ENCODE data around the gene ARHGAP31.

ARHGAP31 gene

DNA sequence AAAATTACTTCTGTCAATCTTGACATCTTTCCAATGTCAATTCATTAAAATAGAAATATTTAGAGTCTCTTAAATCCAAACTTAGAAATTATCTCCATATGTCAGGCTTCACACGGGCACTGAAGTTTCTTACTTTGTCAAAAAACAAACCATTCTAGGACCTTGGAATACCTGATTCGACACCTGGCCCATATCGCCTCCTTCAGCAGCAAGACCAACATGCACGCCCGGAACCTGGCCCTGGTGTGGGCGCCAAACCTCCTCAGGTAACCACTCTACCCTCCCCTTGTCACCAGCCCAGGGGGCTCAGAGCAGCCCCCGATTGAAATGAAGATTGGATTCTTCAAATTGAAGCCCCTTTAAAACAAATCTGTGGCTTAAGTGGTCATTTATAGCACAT lies 88.0 kb downstream of the ARHGAP31 start:
- DNase-seq (ENCODE audit: low read depth) = no peak

DNA sequence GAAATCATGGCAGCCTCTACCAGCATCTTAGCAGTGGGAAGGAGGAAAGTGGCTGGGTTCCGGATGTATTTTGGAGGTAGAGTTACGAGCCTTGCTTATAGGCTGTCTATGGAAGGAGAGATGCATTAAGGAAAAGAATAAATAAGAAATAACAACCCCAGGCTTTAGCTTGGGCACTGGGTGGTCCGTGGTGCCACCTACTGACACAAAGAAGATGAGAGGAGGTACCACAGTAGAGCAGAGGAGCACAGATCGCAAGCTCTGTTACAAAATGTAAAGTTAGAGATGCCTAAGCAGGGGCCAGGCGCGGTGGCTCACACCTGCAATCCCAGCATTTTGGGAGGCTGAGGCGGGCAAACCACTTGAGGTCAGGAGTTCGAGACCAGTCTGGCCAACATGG lies 94.4 kb downstream of the ARHGAP31 start:
- no peak for DNase-seq (ENCODE audit: low read depth)

DNA sequence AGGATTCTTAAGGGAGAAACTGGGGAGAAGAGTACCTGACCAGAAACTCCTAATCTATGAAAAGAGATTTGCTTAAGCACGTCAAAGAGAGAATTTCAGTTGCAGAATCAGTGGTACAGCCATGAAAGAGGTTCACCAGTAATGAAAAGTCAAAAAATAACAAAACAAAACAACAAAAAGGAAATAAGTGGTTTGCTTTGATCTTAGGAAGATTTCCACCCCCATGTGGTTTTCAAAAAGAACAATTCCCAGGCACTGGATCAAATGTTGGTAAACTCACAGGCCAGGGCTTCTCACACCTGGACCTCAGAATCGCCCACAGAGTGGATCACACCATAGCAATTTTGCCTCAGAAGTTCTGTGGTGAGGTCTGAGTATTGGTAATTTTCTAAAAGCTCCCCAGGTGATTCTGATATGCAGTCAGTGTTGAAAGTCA lies 101.8 kb downstream of the ARHGAP31 start:
- DNase-seq (ENCODE audit: low read depth) = no peak

DNA sequence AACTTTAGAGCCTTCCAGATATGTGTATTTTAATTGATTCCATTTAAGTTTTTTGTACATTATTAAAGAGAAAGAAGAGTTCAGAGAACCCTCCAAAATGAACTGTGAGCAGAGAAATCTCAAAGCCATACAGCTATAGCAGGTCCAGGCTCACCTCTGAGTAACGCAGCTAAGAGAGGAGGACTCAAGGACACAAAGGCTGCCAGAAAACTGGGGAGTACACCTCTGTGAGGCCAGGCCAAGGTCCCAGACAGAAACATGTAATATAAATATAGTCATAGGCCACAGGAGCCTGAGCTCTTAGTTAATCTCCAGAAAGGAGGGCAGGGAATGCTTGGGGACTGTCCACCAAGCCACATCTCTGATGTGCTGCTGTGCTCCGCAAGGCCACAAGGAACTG lies 102.7 kb downstream of the ARHGAP31 start:
- no peak for DNase-seq (ENCODE audit: low read depth)

DNA sequence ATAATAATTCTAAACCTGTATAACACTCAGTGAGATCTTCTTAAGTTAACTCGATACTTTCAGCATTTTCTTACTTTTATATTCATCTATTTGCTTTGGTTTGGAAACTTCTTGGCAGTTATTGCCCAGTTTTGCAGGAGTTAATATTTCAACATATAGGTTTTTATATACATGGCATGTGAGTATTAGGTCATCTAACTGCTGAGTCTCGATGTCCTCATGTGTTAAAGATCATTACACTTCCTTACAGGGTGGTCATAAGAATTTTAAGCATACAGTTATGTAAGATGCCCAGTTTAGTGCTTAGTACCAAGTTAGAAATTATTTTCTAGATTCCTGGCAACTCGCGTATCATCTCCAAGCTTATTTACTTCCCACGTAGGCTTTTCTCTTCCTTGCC lies 106.3 kb downstream of the ARHGAP31 start:
- DNase-seq (ENCODE audit: low read depth) = no peak

DNA sequence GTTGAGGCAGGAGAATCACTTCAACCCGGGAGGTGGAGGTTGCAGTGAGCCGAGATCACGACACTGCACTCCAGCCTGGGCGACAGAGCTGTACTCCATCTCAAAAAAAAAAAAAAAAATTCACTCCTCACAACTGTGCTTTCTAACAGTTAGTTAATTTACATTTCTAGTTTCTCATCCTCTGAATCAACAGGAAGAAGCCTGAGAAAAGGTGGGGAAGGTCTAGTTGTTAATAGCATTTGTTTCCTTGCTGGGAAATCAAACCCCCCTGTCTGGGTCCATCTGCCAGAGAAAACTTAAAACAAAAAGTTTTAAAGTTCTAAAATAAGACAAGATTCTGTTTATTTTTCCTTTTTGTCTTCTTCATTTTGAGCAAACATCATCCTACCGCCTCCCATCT lies 106.9 kb downstream of the ARHGAP31 start:
- no peak for DNase-seq (ENCODE audit: low read depth)

DNA sequence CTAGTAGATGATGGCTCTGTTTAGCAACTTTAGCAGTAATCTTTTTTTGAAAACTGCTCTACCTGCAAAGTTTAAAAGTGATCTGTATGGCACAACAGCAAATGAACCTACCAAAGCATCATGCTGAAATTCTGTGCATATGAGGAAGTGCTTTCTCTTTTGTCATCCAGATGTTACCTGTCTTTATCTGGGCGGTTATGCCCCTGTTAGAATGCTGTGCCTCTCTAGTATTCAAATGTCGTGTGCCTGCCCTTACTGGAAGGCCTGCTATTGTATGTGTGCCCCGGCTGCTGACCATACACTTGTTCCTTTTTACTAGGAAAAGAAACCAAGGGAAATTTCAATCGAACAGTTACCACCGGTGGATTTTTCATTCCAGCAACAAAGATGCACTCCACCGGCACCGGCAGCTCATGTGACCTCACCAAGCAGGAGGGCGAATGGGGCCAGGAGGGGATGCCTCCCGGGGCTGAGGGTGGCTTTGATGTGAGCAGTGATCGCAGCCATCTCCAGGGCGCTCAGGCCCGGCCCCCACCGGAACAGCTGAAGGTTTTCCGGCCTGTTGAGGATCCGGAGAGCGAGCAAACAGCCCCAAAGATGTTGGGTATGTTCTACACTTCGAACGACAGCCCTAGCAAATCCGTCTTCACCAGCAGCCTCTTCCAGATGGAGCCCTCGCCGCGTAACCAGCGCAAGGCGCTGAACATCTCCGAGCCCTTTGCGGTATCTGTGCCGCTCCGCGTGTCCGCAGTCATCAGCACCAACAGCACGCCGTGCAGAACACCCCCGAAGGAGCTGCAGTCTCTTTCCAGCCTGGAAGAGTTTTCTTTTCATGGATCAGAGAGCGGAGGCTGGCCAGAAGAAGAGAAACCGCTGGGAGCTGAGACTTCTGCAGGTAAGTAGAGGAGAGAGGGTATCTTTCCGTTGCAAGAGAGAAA lies 107.6 kb downstream of the ARHGAP31 start:
- DNase-seq (ENCODE audit: low read depth) = no peak

DNA sequence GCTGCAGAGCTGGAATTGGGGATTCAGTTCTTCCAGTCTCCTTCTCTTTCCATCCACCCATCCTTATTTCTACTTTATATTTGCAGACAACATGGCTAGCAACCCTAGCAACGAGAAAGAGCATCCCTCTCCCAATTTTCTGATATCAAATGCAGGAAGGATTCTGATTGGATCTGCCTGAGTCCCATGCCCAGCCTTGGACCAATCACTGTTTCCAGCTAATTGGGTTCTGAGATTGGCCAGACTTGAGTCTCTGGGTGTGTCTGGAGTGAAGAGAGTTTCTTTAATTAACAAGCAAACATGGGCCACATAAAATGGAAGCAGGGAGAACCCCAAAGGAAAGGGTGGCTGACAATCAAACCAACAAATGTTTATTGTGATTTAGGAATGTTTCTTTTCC lies 108.6 kb downstream of the ARHGAP31 start:
- DNase-seq (ENCODE audit: low read depth) = no peak

DNA sequence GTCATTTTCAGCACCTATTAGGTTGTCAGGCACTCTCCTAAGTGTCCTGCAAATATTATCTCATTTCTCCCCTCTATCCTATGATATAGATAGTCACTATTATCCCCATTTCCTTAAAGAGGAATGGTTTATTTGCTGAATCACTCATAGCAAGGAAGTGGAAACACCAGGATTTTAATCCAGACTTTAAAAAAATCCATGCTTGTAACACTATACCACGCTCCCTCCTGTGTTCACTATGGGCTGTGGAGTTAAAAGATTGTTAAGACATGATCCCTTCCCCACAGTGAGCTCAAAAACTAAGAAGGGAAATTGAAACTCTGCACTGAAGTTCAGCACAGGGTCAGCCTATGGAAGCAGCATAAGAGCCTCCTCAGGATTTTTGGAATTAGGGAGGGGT lies 109.0 kb downstream of the ARHGAP31 start:
- peak; percentile 18 for DNase-seq (ENCODE audit: low read depth)

DNA sequence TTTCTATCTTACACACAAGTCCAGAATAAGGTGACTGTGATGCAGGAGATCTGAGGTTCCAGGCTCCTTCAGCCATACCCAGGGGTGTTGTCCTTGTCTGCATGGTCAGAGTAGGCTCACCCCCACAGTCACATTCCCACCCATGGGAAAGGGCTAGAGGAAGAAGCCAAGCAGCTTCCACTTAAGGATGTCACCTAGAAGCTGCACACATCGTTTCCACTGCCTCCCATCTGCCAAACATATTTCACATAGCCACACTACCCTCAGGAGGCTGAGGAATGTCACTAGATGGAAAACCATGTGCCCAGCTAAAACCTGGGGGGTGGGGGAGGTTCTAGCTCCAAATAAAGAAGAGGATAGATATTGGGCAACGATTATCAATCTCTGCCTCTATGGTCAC lies 111.1 kb downstream of the ARHGAP31 start:
- DNase-seq (ENCODE audit: low read depth) = no peak

DNA sequence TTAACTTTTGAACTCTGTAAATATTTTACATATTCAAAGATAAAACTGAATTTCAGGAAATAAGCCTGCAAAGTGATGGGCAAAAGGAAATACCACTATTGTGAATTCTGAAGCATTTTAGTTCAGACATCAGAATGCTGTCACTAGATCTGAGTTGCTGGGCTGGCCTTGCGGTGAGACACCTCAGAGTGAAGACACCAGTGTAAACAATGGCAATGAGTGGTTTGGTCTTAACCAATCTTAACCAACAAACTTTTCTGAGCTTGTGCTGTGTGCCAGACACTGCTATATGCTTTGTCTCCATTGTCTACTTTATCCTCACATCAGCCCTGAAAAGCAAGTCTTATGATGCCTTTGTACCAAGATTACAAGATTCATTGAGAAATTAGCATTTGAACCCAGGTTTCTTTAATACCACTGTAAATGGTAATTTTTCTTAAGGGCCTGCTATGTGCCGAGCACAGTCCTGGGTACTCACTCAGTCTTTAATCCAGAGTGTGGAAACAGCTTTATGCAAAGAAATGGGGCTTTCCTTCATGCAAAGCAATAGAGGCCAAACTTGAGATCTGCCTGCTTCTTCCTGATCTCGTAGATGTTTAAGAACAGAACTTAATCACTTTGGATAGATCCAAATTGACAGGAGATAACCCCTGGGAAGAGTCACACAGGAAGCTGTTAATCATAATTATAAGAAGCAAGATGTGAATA lies 114.2 kb downstream of the ARHGAP31 start:
- no peak for DNase-seq (ENCODE audit: low read depth)

DNA sequence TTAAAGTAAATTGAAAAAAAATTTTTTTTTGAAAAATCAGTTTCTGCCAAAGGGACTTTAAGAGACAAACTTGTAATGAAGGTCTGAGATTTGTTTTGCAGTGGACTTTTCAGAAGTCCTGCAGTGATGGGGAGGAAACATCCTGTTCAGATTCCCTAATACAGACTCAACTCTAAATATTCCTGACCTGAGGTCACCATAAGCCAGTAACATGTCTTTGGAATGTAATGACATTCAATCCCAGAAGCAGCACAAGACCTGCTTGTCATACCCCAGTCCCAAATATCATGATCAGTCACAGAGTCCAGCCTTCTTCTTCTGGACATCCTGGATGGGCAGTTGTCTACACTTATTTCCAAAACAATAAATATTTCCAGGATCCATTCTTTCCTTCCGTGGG lies 115.7 kb downstream of the ARHGAP31 start:
- no peak for DNase-seq (ENCODE audit: low read depth)

DNA sequence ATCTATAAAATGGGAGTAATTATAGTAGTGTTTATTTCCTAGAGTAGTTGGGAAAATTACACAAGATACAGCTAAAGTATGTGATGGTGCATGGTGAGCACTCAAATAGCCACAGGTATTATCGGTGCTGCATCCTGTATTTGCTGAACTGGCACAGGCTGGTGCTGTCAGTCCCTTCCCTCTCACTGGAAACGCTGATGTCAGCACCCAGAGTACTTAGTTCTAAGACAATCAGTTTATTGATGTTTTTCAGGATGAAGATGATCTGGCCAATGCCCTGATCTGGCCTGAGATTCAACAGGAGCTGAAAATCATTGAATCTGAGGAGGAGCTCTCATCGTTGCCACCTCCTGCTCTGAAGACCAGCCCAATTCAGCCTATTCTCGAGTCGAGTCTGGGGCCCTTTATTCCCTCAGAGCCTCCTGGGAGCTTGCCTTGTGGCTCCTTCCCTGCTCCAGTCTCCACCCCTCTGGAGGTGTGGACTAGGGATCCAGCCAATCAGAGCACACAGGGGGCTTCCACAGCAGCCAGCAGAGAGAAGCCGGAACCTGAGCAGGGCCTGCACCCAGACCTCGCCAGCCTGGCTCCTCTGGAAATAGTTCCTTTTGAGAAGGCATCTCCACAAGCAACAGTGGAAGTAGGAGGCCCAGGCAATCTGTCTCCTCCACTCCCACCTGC lies 119.6 kb downstream of the ARHGAP31 start:
- no peak for DNase-seq (ENCODE audit: low read depth)

DNA sequence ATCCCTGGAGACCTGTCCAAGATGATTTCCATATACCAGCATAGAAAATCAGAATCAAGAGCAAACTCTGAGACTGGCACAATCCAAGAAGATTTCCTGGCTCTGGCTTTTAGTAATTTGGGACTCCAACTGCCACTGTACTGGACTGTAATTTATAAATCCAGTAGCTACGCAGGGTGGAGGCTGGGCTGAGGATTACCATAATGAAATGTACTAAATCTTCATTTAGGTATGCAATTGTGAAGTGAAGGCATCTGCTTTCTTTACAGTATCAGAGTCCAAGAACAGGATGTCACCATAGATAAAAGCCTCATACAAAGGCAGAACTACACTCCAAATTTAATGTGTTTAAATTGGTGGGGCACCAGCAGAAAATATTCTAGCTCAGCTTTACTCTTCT lies 122.7 kb downstream of the ARHGAP31 start:
- no peak for DNase-seq (ENCODE audit: low read depth)

DNA sequence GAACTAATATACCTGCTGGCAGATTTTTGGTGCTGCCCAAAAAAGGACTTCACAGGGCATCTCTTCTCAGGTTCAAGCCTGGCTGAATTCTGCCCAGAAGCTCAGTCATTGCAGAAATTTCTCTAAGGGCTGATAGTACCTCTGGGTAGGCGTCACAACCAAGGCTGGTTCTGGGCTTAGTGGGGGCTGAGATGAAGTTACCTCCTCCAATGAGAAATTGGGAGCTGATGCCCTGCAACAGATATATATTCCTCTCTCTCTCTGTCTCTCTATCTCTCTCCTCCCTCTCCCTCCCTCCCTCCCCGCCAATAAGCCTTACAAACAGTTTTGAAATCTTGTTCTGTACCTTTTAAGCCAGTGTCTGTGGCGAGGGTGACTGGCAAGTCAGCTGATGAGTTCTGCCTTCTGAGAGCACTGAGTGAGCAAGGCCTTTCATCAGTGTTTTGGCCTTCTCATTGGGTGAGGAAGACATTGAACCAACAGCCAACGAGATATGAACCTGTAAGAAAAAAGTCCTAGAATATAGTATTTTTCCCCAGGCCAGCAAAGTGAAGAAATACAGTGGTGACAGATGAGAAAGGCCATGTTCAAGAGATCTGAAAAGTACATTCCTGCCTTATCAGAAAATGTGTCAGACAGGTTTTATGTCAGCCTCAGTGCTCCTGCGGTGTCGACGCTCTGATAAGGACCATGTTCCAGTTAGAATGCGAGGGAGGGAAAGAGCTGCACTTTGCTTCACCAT lies 123.8 kb downstream of the ARHGAP31 start:
- peak; percentile 23 for DNase-seq (ENCODE audit: low read depth)

DNA sequence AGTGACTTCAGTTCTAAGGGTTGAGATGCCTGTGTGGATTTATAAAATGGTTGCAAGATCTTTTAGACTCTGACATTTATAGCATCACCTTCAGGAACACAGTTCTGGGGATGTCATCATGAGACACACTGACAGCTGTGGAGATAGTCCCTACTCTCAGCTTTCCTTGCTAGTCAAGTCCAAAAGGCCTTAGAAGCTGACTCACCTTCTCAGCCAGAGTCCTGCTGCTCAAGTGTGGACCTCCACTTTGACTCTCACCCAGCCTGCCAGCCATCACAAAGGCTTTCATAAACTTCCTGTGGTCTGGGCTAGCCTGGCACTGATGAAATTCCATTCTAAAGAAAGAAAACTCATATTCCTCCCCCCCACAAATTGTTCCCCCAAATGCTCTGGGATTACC lies 124.5 kb downstream of the ARHGAP31 start:
- DNase-seq (ENCODE audit: low read depth) = peak; percentile 47

DNA sequence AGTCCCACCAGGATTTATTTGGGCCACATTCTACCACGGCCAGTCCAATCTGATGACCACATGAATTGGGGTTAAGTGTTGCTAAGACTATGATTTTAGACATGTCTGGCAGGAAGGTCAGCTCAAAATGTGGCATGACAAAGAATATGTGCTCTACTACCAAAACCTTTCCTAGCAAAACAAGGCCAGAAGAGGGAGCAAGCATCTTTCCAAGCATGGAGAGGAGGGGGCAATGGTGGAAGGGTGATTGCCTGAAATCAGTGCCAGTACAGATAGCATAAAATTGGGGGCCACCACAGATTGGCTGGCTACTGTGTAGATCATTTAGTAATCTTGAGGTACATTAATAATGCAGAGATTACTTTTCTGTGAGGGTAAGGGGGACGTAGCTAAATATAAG lies 126.0 kb downstream of the ARHGAP31 start:
- DNase-seq (ENCODE audit: low read depth) = no peak

DNA sequence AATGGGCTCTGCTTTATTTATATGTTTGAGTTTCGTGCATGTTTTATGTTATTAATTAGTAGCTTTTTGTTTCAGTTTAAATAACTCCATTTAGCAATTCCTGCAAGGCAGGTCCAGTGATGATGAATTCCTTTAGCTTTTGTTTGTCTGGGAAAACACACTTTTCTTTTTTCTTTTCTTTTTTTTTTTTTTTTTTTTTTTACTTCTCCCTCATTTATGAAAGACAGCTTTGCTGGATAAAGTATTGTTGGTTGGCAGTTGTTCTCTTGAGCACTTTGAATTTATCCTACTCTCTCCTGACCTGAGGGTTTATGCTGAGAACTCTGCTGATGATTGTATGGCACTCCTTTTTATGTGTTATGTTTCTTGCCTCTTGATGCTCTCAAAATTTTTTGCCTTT lies 133.5 kb downstream of the ARHGAP31 start:
- no peak for DNase-seq (ENCODE audit: low read depth)

DNA sequence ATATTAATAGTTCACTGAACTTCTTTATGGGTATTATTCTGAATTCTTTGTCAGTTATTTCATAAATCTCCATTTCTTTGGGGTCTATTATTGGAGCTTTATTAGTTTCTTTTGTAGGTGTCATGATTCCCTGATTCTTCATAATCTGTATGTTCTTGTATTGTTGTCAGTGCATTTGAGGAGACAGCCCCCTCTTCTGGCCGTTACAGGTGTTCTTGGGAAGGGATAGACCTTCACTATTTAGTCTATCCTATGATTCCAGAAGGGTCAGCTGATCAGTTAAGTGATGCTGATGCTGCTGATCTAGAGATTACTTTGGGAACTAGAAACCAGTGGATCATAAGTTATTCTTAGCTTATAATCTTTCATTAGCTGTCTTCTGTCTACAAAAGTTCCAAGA lies 134.4 kb downstream of the ARHGAP31 start:
- DNase-seq (ENCODE audit: low read depth) = no peak

DNA sequence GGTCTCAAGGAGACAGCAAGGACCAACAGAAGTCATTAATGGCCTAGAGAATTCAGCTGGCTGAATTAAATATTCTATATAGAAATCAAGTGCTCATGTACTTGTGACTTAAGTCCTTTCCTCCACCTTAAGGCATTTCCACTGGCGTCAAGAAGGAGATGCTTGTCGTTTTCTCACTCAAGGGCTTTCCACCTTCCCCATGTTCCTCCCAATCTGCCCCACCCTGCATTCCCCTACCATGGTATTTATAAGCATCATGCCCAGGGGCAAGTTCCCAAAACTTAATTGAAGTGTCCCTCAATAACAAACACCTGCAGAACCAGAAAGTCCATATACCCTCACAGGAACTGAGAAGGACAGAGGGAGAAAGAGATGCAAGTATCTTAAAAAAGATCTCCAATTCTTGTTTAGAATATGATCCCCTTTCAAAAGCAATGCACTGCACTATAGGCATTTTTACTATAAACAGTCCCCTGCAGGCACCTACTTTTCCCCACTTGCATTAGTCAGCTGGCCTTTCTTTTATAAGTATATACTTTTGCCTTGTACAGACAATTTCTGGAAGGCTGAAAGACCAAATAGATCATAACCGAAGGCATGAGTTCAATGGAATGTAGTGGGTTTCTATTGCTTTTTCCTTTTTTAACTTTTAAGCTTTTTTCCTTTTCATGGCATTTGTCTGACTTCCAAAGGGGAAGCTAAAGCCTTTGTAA lies 139.6 kb downstream of the ARHGAP31 start:
- no peak for DNase-seq (ENCODE audit: low read depth)

DNA sequence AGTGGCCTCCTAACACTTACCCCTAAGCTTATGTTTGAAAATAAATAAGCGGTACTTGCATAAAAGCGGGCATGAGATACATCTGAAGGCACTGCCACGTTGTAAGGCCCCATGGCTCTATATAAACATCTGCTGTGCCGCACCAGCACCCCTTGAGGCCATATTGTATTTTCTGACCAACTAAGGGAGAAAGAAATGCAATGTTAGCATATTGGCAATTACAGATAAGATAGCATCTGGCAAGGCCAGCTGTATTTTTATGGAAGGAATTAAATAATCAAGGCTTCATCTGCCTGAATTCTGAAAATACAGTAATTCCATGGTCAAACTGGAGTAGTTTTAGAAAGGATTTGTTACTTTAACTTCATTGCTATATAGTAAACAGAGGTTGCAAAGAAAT lies 140.5 kb downstream of the ARHGAP31 start:
- no peak for DNase-seq (ENCODE audit: low read depth)

Measured in non-pigmented ciliary epithelial cell (primary cell).